Stomach smooth muscle (tissue), 2 donors: ENCODE data around the gene ADAMTS2.

Experiments used
- H3K27ac ChIP-seq: one replicate; pipeline ENCODE4 v1.7.0; 2013; ENCODE audit warnings: mild to moderate bottlenecking, low read length, inconsistent platforms
- H3K27me3 ChIP-seq, 2 donors: one replicate each; pipeline ENCODE4 v1.7.0; 2013; ENCODE audit warnings: low read length in 2 of 2; ENCODE audit not compliant: insufficient read depth in 2 of 2, control insufficient read depth in 1 of 2
- H3K36me3 ChIP-seq, 2 donors: one replicate each; pipeline ENCODE4 v1.7.0; 2013; ENCODE audit warnings: low read length in 2 of 2; ENCODE audit not compliant: control insufficient read depth in 2 of 2, insufficient read depth in 2 of 2
- H3K4me1 ChIP-seq: one replicate; pipeline ENCODE4 v1.7.0; 2013; ENCODE audit warnings: low read length; ENCODE audit not compliant: control insufficient read depth, insufficient read depth
- H3K4me3 ChIP-seq, 2 donors: one replicate each; pipeline ENCODE4 v1.7.0; 2013; ENCODE audit warnings: low read length in 2 of 2
- H3K9ac ChIP-seq, 2 donors: one replicate each; pipeline ENCODE4 v1.7.0; 2013; ENCODE audit warnings: low read length in 2 of 2, mild to moderate bottlenecking in 1 of 2
- H3K9me3 ChIP-seq, 2 donors: one replicate each; pipeline ENCODE4 v1.7.0; 2013; ENCODE audit warnings: low read length in 2 of 2; ENCODE audit not compliant: control insufficient read depth in 2 of 2
- donor health status: healthy.
- donor health status: Pancreatic carcinoma.

ADAMTS2 gene

DNA sequence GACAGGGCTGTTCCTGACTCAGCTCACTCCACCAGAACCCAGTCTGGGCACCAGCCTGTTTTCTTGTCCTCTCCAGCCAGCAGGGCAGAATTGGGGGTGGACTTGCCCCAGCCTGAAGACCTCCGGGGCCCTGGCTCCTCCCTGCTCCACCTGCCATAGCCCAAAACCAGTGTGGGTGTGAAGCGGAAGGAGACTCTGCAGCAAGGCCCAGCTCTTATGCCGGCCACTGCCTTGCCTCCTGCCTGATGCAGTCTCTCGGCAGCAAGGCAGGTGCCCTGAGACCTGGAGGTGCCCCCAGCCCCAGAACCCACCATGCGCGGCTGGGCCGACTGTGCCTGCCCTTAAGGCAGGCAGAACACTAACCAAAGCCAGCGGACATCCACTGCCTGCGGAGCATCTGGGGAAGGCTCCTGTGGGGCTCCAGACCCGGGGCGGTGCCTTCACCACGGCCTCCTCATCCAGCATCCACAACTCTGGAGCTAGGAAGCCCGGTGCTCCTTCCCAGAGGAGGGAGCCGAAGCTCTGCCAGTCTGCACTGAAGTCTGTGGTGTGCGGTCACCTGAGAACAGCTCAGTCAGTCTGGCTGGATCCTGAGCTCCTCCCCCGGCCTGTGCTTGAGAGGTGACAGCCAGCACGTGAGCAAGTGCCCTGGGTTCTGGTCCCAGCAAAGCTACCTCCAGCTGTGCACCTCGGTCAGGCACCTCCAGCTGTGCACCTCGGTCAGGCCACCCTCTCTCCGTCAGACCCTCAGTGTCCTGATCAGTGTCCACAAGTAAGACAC is 116.7 kb downstream of the ADAMTS2 start:
- no peaks in the 10 kb centered on the region for H3K4me1 ChIP-seq
- no peaks in the 10 kb centered on the region for H3K9me3 ChIP-seq
- no peaks in the 10 kb centered on the region for H3K27me3 ChIP-seq
- no peak overlapping the region for H3K4me3 ChIP-seq
- H3K9ac ChIP-seq = no peak overlapping the region
- no peaks in the 10 kb centered on the region for H3K36me3 ChIP-seq
- no peak overlapping the region for H3K27ac ChIP-seq

- Histone ChIP-seq H3K4me1 (no peaks in the 10 kb centered on the region), H3K36me3 (no peaks in the 10 kb centered on the region), H3K27me3 (no peaks in the 10 kb centered on the region), H3K9me3 (no peaks in the 10 kb centered on the region), H3K4me3 (no peak overlapping the region), H3K9ac (no peak overlapping the region), H3K27ac (no peak overlapping the region)
Observed at GRCh38 chr5:179227580-179228311, 117.5 kb downstream of the ADAMTS2 start.

DNA sequence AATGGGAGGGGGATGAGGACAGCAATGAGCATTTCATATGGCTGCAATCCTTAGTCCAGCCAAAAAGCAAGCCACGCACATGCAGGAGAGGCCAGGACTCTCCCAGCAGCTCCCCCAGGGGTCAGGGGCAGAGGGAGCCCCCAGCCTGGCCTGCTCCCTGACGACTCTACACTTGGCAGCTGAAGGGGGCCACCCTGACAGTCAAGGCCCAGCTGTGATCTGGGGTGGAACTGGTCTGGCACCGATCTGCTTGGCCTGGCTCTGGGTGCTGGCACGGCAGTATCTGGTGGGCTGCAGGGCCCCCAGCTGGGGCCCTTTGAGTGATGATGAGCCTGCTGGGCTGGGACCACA is 118.1 kb downstream of the ADAMTS2 start:
- Histone ChIP-seq H3K9me3 (no peaks in the 10 kb centered on the region), H3K4me3 (no peak overlapping the region), H3K27ac (no peak overlapping the region)

DNA sequence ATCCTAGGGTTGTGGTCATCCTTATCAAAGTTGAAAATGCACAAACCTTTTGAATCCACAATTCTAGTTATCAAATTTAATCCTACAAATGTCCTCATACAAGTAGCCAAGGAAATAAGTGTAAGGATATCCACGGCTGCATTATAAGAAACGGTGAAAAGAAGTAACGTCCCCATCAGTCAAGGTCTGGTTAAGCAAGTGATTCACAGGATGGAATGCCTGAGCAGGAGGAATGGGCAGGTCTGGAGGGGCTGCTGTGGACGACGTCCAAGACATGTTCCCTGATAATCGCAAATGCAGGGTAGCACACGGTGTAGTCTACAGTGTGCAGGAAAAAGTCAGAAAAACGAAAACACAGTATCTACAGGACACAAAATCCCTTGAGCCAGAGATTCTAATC is 118.6 kb downstream of the ADAMTS2 start:
- Histone ChIP-seq H3K27ac (no peak overlapping the region), H3K4me3 (no peak overlapping the region), H3K4me1 (no peaks in the 10 kb centered on the region), H3K27me3 (no peaks in the 10 kb centered on the region), H3K9ac (no peak overlapping the region), H3K36me3 (no peaks in the 10 kb centered on the region), H3K9me3 (no peaks in the 10 kb centered on the region)

More for the DNA sequence above, 118.1 kb downstream of the ADAMTS2 start:
- no peaks in the 10 kb centered on the region for H3K4me1 ChIP-seq
- no peak overlapping the region for H3K9ac ChIP-seq
- H3K27me3 ChIP-seq = no peaks in the 10 kb centered on the region
- H3K36me3 ChIP-seq = no peaks in the 10 kb centered on the region

GRCh38 chr5:179225387-179225786 is 119.9 kb downstream of the ADAMTS2 start:
- Histone ChIP-seq H3K27me3 (no peaks in the 10 kb centered on the region), H3K4me1 (no peaks in the 10 kb centered on the region), H3K9me3 (no peaks in the 10 kb centered on the region), H3K4me3 (no peak overlapping the region), H3K9ac (no peak overlapping the region), H3K27ac (no peak overlapping the region), H3K36me3 (no peaks in the 10 kb centered on the region)

DNA sequence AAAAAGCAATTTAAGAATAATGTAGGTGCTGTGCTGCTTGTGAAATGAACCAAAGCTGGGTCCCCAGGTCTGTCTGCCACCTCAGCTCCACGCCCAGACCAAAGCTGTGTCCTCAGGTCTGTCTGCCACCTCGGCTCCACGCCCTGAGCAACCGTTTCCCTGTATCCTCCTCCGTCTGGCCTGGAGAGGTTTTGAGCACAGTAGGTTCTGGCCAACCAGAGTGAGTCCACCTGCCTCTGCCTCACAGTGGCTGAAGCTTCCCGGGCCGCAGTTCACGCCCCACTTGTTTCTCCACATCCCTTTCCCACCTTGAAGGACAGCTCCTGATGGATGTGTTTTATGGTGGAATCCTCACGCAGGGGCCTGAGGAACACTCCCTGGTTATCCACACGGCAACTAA is 120.5 kb downstream of the ADAMTS2 start:
- Histone ChIP-seq H3K36me3 (no peaks in the 10 kb centered on the region), H3K9ac (no peak overlapping the region), H3K4me1 (no peaks in the 10 kb centered on the region), H3K9me3 (no peaks in the 10 kb centered on the region), H3K27me3 (no peaks in the 10 kb centered on the region), H3K27ac (no peak overlapping the region), H3K4me3 (no peak overlapping the region)

DNA sequence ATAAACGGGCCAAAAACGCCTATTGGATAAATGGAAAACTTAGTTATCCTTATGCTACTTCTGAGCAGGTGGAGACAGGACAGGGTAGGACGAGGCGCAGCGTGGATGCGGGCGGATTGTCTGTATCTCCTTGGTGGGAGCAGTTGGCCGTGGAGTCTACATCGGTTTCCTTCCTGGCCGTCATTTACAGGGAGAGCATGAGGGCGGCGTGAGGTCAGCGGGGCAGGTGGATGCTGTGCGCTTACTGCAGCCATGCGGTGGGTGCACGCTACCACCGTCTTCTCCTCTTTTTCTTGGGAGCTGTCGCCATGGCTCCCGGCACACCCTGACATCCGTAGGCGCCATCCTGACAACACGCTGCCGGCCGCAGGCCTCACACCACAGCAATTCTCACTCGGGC is 121.3 kb downstream of the ADAMTS2 start:
- no peaks in the 10 kb centered on the region for H3K9me3 ChIP-seq
- H3K4me1 ChIP-seq = no peaks in the 10 kb centered on the region
- no peak overlapping the region for H3K9ac ChIP-seq
- no peak overlapping the region for H3K4me3 ChIP-seq
- H3K27me3 ChIP-seq = no peaks in the 10 kb centered on the region
- no peak overlapping the region for H3K27ac ChIP-seq
- no peaks in the 10 kb centered on the region for H3K36me3 ChIP-seq

- Histone ChIP-seq H3K27me3 (no peaks in the 10 kb centered on the region), H3K9me3 (no peaks in the 10 kb centered on the region), H3K4me1 (no peaks in the 10 kb centered on the region), H3K9ac (no peak overlapping the region), H3K36me3 (no peaks in the 10 kb centered on the region), H3K4me3 (no peak overlapping the region), H3K27ac (no peak overlapping the region)
Observed at GRCh38 chr5:179223528-179223927, 121.7 kb downstream of the ADAMTS2 start.

DNA sequence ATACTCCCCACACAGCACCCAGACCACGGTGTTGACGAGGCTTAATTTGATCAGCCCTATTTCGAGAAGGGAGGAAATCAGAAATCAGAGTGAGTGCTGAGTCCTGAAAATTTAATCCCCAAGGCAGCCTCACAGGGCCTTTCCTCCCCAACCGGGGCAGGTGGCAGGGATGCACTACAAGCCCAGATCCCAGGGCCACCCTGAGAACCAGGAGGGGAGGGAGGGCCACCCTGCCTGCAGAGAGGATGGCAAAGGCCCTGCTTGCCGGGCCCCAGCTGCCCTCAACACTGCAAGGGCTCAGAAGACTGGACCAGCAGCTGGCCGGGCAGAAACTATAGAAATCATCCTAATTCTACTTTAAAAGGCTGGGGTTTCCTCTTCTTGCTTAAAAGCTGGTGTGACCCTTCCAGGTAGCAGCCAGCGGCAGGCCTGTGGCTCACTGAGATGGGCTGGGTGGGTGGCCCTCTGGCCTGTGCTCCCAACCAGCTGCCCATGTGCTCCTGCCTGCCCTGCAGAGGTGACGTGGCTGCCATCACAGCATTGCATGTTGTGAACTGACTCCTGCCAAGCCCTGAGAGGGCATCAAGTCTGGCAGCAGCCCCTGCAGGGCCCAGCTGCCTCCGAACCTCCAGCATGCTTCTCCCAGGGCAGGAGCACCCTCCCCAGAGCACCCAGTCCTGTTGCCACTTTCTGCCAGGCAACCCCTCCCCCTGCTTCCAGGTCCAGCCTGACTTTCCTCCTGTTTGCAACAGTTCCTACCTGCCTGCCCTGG is 122.8 kb downstream of the ADAMTS2 start:
- H3K9ac ChIP-seq = no peak overlapping the region
- H3K27me3 ChIP-seq = no peaks in the 10 kb centered on the region
- no peaks in the 10 kb centered on the region for H3K4me1 ChIP-seq
- no peak overlapping the region for H3K4me3 ChIP-seq
- no peaks in the 10 kb centered on the region for H3K9me3 ChIP-seq
- H3K27ac ChIP-seq = no peak overlapping the region
- no peaks in the 10 kb centered on the region for H3K36me3 ChIP-seq

- no peaks in the 10 kb centered on the region for H3K27me3 ChIP-seq
- H3K4me3 ChIP-seq = no peak overlapping the region
- no peak overlapping the region for H3K9ac ChIP-seq
- H3K4me1 ChIP-seq = no peaks in the 10 kb centered on the region
- H3K9me3 ChIP-seq = no peaks in the 10 kb centered on the region
- no peaks in the 10 kb centered on the region for H3K36me3 ChIP-seq
- no peak overlapping the region for H3K27ac ChIP-seq
Observed at GRCh38 chr5:179221877-179222220, 123.4 kb downstream of the ADAMTS2 start.
